ENCODE data around the gene GFM2.

DNA sequence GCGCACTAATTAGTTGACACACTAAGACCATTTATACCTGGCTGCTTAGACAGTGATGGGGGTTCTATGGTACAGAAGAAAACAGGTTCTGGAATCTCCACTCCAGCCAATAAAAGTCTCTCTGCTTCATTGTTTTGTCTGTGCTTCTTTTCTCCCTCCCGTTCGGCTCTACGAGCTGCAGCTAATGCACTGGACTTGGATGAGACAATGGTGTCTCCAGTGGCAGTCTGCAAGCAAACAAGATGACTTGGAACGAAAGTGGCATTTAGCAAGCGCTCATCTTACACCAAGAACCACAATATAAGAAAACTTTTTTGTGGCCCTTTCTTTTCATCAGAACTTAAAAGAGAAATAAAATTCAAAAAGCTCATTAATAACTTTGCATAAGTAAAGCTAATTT is 30.2 kb downstream of the GFM2 start:
- TF ChIP-seq, protein P1, sequence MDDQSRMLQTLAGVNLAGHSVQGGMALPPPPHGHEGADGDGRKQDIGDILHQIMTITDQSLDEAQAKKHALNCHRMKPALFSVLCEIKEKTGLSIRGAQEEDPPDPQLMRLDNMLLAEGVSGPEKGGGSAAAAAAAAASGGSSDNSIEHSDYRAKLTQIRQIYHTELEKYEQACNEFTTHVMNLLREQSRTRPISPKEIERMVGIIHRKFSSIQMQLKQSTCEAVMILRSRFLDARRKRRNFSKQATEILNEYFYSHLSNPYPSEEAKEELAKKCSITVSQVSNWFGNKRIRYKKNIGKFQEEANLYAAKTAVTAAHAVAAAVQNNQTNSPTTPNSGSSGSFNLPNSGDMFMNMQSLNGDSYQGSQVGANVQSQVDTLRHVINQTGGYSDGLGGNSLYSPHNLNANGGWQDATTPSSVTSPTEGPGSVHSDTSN (IDR thresholded peaks at IDR 0.05), result no peak
- TF ChIP-seq, protein P2, sequence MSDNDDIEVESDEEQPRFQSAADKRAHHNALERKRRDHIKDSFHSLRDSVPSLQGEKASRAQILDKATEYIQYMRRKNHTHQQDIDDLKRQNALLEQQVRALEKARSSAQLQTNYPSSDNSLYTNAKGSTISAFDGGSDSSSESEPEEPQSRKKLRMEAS (IDR thresholded peaks at IDR 0.05; ENCODE audit: low read depth), result no peak
- TF ChIP-seq, protein P3, sequence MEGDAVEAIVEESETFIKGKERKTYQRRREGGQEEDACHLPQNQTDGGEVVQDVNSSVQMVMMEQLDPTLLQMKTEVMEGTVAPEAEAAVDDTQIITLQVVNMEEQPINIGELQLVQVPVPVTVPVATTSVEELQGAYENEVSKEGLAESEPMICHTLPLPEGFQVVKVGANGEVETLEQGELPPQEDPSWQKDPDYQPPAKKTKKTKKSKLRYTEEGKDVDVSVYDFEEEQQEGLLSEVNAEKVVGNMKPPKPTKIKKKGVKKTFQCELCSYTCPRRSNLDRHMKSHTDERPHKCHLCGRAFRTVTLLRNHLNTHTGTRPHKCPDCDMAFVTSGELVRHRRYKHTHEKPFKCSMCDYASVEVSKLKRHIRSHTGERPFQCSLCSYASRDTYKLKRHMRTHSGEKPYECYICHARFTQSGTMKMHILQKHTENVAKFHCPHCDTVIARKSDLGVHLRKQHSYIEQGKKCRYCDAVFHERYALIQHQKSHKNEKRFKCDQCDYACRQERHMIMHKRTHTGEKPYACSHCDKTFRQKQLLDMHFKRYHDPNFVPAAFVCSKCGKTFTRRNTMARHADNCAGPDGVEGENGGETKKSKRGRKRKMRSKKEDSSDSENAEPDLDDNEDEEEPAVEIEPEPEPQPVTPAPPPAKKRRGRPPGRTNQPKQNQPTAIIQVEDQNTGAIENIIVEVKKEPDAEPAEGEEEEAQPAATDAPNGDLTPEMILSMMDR (IDR thresholded peaks at IDR 0.05), result no peak
- TF ChIP-seq EP300 (IDR thresholded peaks at IDR 0.05; ENCODE audit: borderline replicate concordance in 1 of 2, low read depth in 1 of 2, low read length in 1 of 2) (no peak), TAF1 (IDR thresholded peaks at IDR 0.05; ENCODE audit: borderline replicate concordance, low read depth, low read length) (no peak)
